MCF 10A (cell line): ENCODE data around the gene SNX32. TPM values are rescaled to one million over a fixed set of nuclear protein-coding genes. Genes with fewer than 3 reads are reported as not detected.

ENCODE experiments used
- BruUV-seq: library from RNA; stranded (reverse); fragments of 400-500 nt; replicated peaks from 2 replicates; lab custom pipeline; 2021; lab: Mats Ljungman, UMichigan
- CTCF ChIA-PET: fragments of 300-600 bp; sonication (Branson Sonifier 250); formaldehyde crosslinking; extraction: SDS; loops from one replicate; lab custom pipeline; 2021; ENCODE audit warnings: antibody characterized with exemption, inconsistent platforms; lab: Yijun Ruan, JAX
- POLR2A ChIA-PET: fragments of 300-600, 350-650 bp; sonication (Branson Sonifier 250); formaldehyde crosslinking; extraction: SDS; loops from one replicate; lab custom pipeline; 2020; ENCODE audit warnings: antibody characterized with exemption, inconsistent platforms; lab: Yijun Ruan, JAX
- DNase-seq: peaks from one replicate; pipeline ENCODE4 v3.0.0-alpha.2; 2018; ENCODE audit not compliant: unreplicated experiment
- H3K27ac Mint-ChIP-seq: one replicate; pipeline ENCODE4 v1.8.0; 2022; ENCODE audit warnings: mild to moderate bottlenecking, low read depth, mixed read lengths; ENCODE audit not compliant: unreplicated experiment
- H3K27me3 Mint-ChIP-seq: one replicate; pipeline ENCODE4 v1.8.0; 2022; ENCODE audit warnings: mixed read lengths; ENCODE audit not compliant: insufficient read depth, unreplicated experiment
- H3K36me3 Mint-ChIP-seq: one replicate; pipeline ENCODE4 v1.8.0; 2022; ENCODE audit warnings: mild to moderate bottlenecking, moderate library complexity, mixed read lengths; ENCODE audit not compliant: insufficient read depth, unreplicated experiment
- H3K4me1 Mint-ChIP-seq: one replicate; pipeline ENCODE4 v1.8.0; 2022; ENCODE audit warnings: mixed read lengths; ENCODE audit not compliant: insufficient read depth, unreplicated experiment
- H3K4me3 Mint-ChIP-seq: one replicate; pipeline ENCODE4 v1.8.0; 2022; ENCODE audit warnings: mild to moderate bottlenecking, moderate library complexity, mixed read lengths; ENCODE audit not compliant: unreplicated experiment
- H3K9me3 Mint-ChIP-seq: one replicate; pipeline ENCODE4 v1.8.0; 2022; ENCODE audit warnings: mixed read lengths; ENCODE audit not compliant: unreplicated experiment
- intact Hi-C: fragments of 100-400 bp; cut with micrococcal nuclease; formaldehyde crosslinking; loops from 2 replicates; pipeline ENCODE4 v1.14.1; 2022
- total RNA-seq: library from RNA; stranded (reverse); gene quantifications from 2 replicates; pipeline ENCODE4 v1.2.3, GENCODE V29; 2022
- TF ChIP-seq, protein P1 (sequence below): fragments of 200-600 bp; IDR thresholded peaks from one replicate; pipeline ENCODE4 v1.8.0; 2022; ENCODE audit warnings: antibody characterized with exemption, mild to moderate bottlenecking; ENCODE audit not compliant: unreplicated experiment

SNX32 gene
- total RNA-seq, 1 experiment from 2014 or later: not detected

DNA sequence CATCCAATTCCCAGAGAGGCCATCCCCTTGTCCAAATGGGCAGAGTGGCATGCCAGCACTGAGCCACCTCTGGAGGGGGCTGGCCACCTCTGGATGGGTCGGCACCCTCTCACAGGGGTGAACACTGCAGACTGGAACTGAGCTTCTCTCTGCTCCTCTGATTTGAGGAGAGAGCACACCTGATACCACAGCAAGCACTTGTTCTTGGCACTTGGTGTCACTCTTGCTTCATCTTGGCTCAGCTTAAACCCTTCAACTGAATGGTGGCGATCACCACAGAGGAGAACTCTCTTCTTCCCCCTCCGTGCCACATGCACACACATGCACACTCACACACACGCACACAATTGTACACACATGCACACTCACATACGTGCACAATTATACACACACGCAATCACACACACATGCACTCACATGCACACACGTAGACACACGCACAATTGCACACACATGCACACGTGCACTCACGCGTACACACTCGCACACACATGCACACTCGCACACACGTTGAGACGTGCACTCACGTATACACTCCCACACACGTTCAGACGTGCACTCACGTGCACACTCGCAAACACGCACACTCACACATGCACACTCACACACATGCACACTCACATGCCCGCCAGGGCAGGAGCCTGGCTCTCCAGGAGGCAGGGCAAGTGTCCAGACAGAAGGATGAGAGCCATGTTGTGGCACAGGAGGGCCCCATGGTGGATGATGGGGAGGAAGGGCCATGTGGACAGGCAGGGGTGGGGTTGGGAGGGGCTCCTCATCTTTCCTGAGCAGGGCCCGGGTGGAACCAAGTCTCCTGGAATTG is 23.5 kb upstream of the SNX32 start:
- intact Hi-C loops: no loop called here
- Mint-ChIP-seq H3K9me3 (no peaks in the 10 kb centered on the region), H3K27me3 (peaks cover 14% of the 10 kb centered on the region), H3K4me3 (no peak overlapping the region), H3K27ac (no peak overlapping the region), H3K4me1 (peaks cover 4% of the 10 kb centered on the region), H3K36me3 (no peaks in the 10 kb centered on the region)
- no TSS peak for BruUV-seq
- TF ChIP-seq, protein P1, sequence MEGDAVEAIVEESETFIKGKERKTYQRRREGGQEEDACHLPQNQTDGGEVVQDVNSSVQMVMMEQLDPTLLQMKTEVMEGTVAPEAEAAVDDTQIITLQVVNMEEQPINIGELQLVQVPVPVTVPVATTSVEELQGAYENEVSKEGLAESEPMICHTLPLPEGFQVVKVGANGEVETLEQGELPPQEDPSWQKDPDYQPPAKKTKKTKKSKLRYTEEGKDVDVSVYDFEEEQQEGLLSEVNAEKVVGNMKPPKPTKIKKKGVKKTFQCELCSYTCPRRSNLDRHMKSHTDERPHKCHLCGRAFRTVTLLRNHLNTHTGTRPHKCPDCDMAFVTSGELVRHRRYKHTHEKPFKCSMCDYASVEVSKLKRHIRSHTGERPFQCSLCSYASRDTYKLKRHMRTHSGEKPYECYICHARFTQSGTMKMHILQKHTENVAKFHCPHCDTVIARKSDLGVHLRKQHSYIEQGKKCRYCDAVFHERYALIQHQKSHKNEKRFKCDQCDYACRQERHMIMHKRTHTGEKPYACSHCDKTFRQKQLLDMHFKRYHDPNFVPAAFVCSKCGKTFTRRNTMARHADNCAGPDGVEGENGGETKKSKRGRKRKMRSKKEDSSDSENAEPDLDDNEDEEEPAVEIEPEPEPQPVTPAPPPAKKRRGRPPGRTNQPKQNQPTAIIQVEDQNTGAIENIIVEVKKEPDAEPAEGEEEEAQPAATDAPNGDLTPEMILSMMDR: no peak
- ChIA-PET POLR2A (interaction anchor here (0.6 to 1.1 kb wide), 3 partner anchors 17 to 98 kb away, joined by 3 to 5 read pairs (median 3); partner anchors contain the start of gene KAT5), CTCF (interaction anchor here (0.6 to 4.1 kb wide), 5 partner anchors 30 to 101 kb away, joined by 3 to 21 read pairs (median 3); partner anchors contain the start of gene AP5B1)
- DNase-seq: peak; percentile 30

DNA sequence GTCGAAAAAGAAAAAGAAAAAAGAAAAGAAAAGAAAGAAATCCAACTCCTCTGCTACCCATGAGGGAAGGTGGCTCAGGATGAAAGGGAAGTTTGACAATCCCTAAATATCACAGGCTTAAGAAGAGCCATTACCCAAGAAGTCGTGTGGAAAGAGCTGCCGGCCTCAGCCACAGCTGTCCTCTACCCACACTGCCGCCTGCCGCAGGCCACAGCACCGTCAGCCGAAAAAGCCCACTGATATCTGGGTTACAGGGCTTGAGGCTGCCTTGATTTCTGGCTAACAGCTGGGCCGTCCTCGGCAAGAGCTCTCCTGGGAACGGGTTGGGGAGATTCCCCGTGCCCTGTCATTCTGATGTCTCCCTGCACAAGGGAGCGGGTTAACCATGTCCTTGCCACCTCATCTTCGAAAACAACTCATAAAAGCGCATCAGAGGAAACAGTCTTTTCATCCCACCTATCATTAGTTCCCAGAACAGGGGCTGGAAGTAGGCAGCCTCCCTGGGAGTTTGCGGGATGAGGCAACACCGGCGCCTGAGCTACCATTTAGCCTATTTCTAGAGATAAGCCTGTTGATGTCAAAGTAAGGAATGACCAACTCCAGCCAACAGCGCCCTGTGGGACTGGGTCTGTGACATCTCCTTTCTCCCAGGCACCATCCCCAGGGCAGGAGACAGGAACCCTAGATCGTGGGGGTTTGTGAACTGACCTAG is 21.8 kb upstream of the SNX32 start:
- no peaks in the 10 kb centered on the region for H3K9me3 Mint-ChIP-seq
- peaks cover 14% of the 10 kb centered on the region for H3K27me3 Mint-ChIP-seq
- intact Hi-C loops: no loop called here
- H3K4me1 Mint-ChIP-seq: peaks cover 4% of the 10 kb centered on the region
- CTCF ChIA-PET: interaction anchor here (0.5 to 4.1 kb wide), 6 partner anchors 33 to 224 kb away, joined by 3 to 21 read pairs (median 4); partner anchors contain the start of gene KAT5
- no peaks in the 10 kb centered on the region for H3K36me3 Mint-ChIP-seq
- POLR2A ChIA-PET: interaction anchor here (0.6 to 1.2 kb wide), 3 partner anchors 9 to 99 kb away, joined by 3 read pairs; partner anchors contain the start of gene RNASEH2C
- TF ChIP-seq, protein P1: no peak
- no peak overlapping the region for H3K4me3 Mint-ChIP-seq
- BruUV-seq: no TSS peak
- DNase-seq: no peak
- H3K27ac Mint-ChIP-seq: no peak overlapping the region

DNA sequence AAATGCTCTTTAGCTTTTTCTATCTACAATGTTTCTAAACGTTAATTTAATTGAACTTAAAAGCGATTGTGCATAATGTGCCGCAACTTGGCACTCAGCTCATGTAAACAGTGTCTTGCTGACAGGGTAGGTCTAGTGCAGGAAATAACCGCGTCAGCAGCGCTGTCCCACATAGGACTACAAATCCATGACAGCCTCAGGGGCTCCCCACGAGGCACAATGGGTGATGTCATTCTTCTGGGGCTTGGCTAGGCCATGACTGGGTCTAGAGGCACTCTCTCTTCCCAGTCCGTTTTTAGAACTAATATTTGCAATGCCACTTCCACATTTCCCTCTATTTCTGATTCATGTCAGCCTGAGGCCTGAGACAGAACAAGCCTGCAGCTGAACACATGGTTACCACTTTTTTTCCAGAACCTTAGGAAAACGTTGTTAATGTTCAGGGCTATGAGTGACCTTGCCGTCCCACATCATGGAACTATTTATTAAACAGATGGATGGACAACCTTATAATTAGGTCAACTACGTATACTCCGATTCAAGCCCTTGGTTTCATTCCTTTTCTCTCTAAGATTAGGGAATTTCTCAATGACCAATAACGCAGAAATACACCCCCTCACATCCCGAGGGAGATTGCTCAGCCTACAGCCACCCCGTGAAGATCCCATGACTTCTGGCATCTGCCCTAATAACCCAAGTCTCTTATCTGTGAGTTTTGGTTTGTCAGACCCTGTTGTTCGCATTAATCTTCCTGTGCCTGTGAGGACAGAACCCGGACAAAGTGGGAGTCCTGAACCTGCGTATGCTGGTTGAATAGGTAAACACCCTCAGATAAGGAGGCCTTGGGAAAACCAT is 19.4 kb upstream of the SNX32 start:
- TF ChIP-seq, protein P1: no peak
- Mint-ChIP-seq H3K36me3 (no peaks in the 10 kb centered on the region), H3K27ac (no peak overlapping the region), H3K9me3 (no peaks in the 10 kb centered on the region), H3K27me3 (no peaks in the 10 kb centered on the region), H3K4me3 (no peak overlapping the region), H3K4me1 (peaks cover 8% of the 10 kb centered on the region)
- POLR2A ChIA-PET: interaction anchor here (0.8 kb wide), 1 partner anchor 22 kb away, joined by 3 read pairs; no protein-coding TSS in a partner anchor
- intact Hi-C loops: no loop called here
- BruUV-seq: no TSS peak
- no peak for DNase-seq
- CTCF ChIA-PET: interaction anchor here (0.6 to 4.1 kb wide), 3 partner anchors 36 to 268 kb away, joined by 3 to 21 read pairs (median 13); partner anchors contain the start of gene KAT5
